SK-N-MC (cell line): ENCODE measurements around the gene ZCCHC14.

Experiments
- EZH2 ChIP-seq: fragments of 200-600 bp; sonication (generic); IDR thresholded peaks from one replicate; pipeline ENCODE4 v1.6.1; 2017; ENCODE audit warnings: antibody characterized with exemption
- POLR2AphosphoS5 ChIP-seq: IDR thresholded peaks from 2 replicates; pipeline ENCODE4 v1.6.1; 2012; ENCODE audit warnings: mild to moderate bottlenecking, low read depth, low read length, borderline replicate concordance

- TF ChIP-seq EZH2 (no peak), POLR2AphosphoS5 (no peak)
Measured at GRCh38 chr16:87360862-87361610, 131.8 kb downstream of the ZCCHC14 start.
